Rectal smooth muscle tissue (tissue), 1 donor: ENCODE measurements around the gene NARF.
"Not testable (repeated sequence)": the region's sequence is repeated elsewhere in the genome, so short reads cannot be mapped to it uniquely, and the experiment has no call there.

Experiments
- H3K27ac ChIP-seq: one replicate; pipeline ENCODE4 v1.7.0; 2013; ENCODE audit warnings: low read depth, low read length, inconsistent platforms
- H3K27me3 ChIP-seq: one replicate; pipeline ENCODE4 v1.7.0; 2013; ENCODE audit warnings: low read length; ENCODE audit not compliant: control insufficient read depth, insufficient read depth
- H3K36me3 ChIP-seq: one replicate; pipeline ENCODE4 v1.7.0; 2013; ENCODE audit warnings: low read length; ENCODE audit not compliant: control insufficient read depth, insufficient read depth
- H3K4me1 ChIP-seq: one replicate; pipeline ENCODE4 v1.7.0; 2013; ENCODE audit warnings: low read length; ENCODE audit not compliant: control insufficient read depth, insufficient read depth
- H3K4me3 ChIP-seq: one replicate; pipeline ENCODE4 v1.7.0; 2013; ENCODE audit warnings: low read length
- H3K9ac ChIP-seq: one replicate; pipeline ENCODE4 v1.7.0; 2013; ENCODE audit warnings: low read length

The NARF gene

GRCh38 chr17:82457073-82457928, 1.2 kb upstream of the NARF start:
- peaks cover 8% of the 10 kb centered on the region for H3K36me3 ChIP-seq
- peak overlapping the region; percentile 100 for H3K27ac ChIP-seq
- peaks cover 8% of the 10 kb centered on the region for H3K4me1 ChIP-seq
- no peaks in the 10 kb centered on the region for H3K27me3 ChIP-seq
- H3K9ac ChIP-seq = no peak overlapping the region
- peak overlapping the region; percentile 86 for H3K4me3 ChIP-seq

GRCh38 chr17:82457929-82458178, 687 bp upstream of the NARF start:
- Histone ChIP-seq H3K9ac (no peak overlapping the region), H3K27ac (peak overlapping the region; percentile 100), H3K36me3 (peaks cover 12% of the 10 kb centered on the region), H3K4me1 (peaks cover 8% of the 10 kb centered on the region), H3K27me3 (no peaks in the 10 kb centered on the region), H3K4me3 (peak overlapping the region; percentile 86)

- H3K9ac ChIP-seq = peak overlapping the region; percentile 81
- H3K4me3 ChIP-seq = peak overlapping the region; percentile 67
- H3K4me1 ChIP-seq = peaks cover 8% of the 10 kb centered on the region
- peaks cover 19% of the 10 kb centered on the region for H3K36me3 ChIP-seq
- peak overlapping the region; percentile 68 for H3K27ac ChIP-seq
- H3K27me3 ChIP-seq = no peaks in the 10 kb centered on the region
Measured at GRCh38 chr17:82458885-82459424, 414 bp downstream of the NARF start.

- not testable (repeated sequence) for H3K27ac ChIP-seq, H3K4me3 ChIP-seq, H3K4me1 ChIP-seq, H3K9ac ChIP-seq, H3K27me3 ChIP-seq
- peaks cover 22% of the 10 kb centered on the region for H3K36me3 ChIP-seq
Measured at GRCh38 chr17:82459936-82460335, 1.4 kb downstream of the NARF start.

- H3K9ac ChIP-seq = no peak overlapping the region
- no peak overlapping the region for H3K27ac ChIP-seq
- H3K4me3 ChIP-seq = no peak overlapping the region
- no peaks in the 10 kb centered on the region for H3K27me3 ChIP-seq
- peaks cover 8% of the 10 kb centered on the region for H3K4me1 ChIP-seq
- H3K36me3 ChIP-seq = peaks cover 32% of the 10 kb centered on the region
Measured at GRCh38 chr17:82461827-82462524, 3.4 kb downstream of the NARF start.

- no peak overlapping the region for H3K4me3 ChIP-seq
- H3K27me3 ChIP-seq = no peaks in the 10 kb centered on the region
- peaks cover 32% of the 10 kb centered on the region for H3K36me3 ChIP-seq
- H3K9ac ChIP-seq = no peak overlapping the region
- no peaks in the 10 kb centered on the region for H3K4me1 ChIP-seq
- no peak overlapping the region for H3K27ac ChIP-seq
Measured at GRCh38 chr17:82463391-82463790, 4.8 kb downstream of the NARF start.

GRCh38 chr17:82463925-82464566, 5.5 kb downstream of the NARF start:
- H3K9ac ChIP-seq = no peak overlapping the region
- H3K4me1 ChIP-seq = no peaks in the 10 kb centered on the region
- no peak overlapping the region for H3K4me3 ChIP-seq
- H3K27me3 ChIP-seq = no peaks in the 10 kb centered on the region
- no peak overlapping the region for H3K27ac ChIP-seq
- H3K36me3 ChIP-seq = peaks cover 37% of the 10 kb centered on the region

GRCh38 chr17:82464567-82464929, 6.0 kb downstream of the NARF start:
- peaks cover 38% of the 10 kb centered on the region for H3K36me3 ChIP-seq
- no peaks in the 10 kb centered on the region for H3K27me3 ChIP-seq
- no peaks in the 10 kb centered on the region for H3K4me1 ChIP-seq
- no peak overlapping the region for H3K27ac ChIP-seq
- no peak overlapping the region for H3K9ac ChIP-seq
- H3K4me3 ChIP-seq = no peak overlapping the region

- H3K36me3 ChIP-seq = peaks cover 42% of the 10 kb centered on the region
- H3K27me3 ChIP-seq = no peaks in the 10 kb centered on the region
- H3K4me3 ChIP-seq = no peak overlapping the region
- H3K9ac ChIP-seq = no peak overlapping the region
- no peak overlapping the region for H3K27ac ChIP-seq
- no peaks in the 10 kb centered on the region for H3K4me1 ChIP-seq
Measured at GRCh38 chr17:82465023-82465603, 6.6 kb downstream of the NARF start.

GRCh38 chr17:82468692-82469091, 10.2 kb downstream of the NARF start:
- Histone ChIP-seq H3K9ac (no peak overlapping the region), H3K36me3 (peaks cover 30% of the 10 kb centered on the region), H3K4me3 (no peak overlapping the region), H3K27ac (no peak overlapping the region), H3K4me1 (no peaks in the 10 kb centered on the region), H3K27me3 (no peaks in the 10 kb centered on the region)

- Histone ChIP-seq H3K27me3 (no peaks in the 10 kb centered on the region), H3K4me3 (no peak overlapping the region), H3K4me1 (no peaks in the 10 kb centered on the region), H3K9ac (no peak overlapping the region), H3K36me3 (peaks cover 27% of the 10 kb centered on the region), H3K27ac (no peak overlapping the region)
Measured at GRCh38 chr17:82470065-82470464, 11.5 kb downstream of the NARF start.

GRCh38 chr17:82474223-82475010, 15.9 kb downstream of the NARF start:
- Histone ChIP-seq H3K36me3 (peaks cover 17% of the 10 kb centered on the region), H3K27me3 (no peaks in the 10 kb centered on the region), H3K27ac (no peak overlapping the region), H3K9ac (no peak overlapping the region), H3K4me1 (no peaks in the 10 kb centered on the region), H3K4me3 (no peak overlapping the region)
